GM18505 (cell line): Measurements from ENCODE around the gene PRMT1.
"Not testable (repeated sequence)": the region's sequence is repeated elsewhere in the genome, so short reads cannot be mapped to it uniquely, and the experiment has no call there.

Experiments used
- ATAC-seq: cut with Tn5 transposase; IDR thresholded peaks from one replicate; pipeline ENCODE4 v1.9.1; 2021; ENCODE audit not compliant: unreplicated experiment
- POLR2A ChIP-seq: IDR thresholded peaks from 4 replicates; pipeline ENCODE4 v1.6.1; 2011; ENCODE audit warnings: borderline replicate concordance; ENCODE audit not compliant: insufficient read depth, insufficient read length; ENCODE audit errors: extremely low read depth

The PRMT1 gene

DNA sequence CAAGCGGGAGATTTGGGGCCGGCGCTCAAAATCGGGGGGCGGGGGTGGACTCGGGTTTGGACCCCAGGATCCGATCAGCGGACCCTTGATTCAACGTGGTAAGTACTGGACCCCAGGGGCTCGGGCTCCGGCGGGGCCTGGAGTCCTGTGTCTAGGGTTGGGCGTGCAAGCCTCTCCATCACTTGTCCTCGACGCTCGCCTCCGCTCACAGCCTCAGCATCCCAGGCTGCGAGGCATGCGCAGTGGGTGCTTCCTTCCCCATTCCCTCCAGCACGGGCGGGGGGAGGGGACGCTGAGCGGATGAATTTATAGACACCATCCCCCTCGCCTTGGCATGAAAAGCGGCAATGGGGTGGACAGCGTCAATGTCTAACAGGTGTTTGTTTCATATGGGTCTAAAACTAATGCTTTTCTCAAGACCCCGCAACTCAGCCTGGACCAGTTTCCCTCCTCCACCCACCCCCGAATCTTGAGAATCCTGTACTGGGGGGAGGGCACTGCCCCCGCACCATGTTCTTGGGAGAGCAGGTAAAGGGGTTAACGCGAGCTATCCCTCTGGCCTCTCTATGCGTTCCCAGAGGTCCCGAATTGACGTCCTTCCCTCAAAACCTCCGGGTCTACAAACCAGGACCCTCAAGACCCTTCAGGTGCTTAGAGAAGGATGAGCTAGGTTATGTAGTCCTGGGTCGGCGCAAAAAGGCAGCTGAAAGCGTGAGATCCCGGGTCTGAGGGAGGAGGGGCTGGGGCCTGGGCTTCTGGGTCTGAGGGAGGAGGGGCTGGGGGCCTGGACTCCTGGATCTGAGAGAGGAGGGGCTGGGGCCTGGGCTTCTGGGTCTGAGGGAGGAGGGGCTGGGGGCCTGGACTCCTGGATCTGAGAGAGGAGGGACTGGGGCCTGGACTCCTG is 14.4 kb downstream of the PRMT1 start:
- no peak for ATAC-seq
- no peak for TF ChIP-seq POLR2A

DNA sequence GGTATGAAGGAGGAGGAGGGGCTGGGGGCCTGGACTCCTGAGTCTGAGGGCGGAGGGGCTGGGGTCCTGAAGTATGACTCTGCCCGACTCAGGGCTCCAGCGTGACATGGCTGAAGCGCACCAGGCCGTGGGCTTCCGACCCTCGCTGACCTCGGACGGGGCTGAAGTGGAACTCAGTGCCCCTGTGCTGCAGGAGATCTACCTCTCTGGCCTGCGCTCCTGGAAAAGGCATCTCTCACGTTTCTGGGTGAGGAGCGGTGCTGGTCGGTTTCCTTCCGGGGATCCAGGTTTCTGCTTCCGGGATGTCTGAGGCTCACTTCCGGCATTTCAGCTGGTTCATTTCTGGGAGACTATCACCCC is 15.1 kb downstream of the PRMT1 start:
- no peak for TF ChIP-seq POLR2A
- no peak for ATAC-seq

DNA sequence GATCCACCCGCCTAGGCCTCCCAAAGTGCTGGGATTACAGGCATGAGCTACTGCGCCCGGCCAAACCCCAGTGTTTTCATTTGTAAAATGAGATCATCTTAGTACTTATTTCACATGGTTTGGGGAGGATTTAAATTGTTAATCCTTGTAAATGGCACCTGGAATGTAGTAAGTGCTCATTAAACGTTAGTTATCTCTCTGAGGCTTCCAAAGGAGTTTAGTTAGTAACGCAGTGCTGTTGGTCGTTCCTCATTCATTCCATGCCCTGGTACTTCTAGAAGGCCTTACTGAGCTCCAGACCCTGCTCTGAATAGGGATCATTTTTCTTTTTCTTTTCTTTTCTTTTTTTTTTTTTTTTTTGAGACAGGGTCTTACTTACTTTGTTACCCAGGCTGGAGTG is 19.0 kb downstream of the PRMT1 start:
- no peak for TF ChIP-seq POLR2A
- ATAC-seq = no peak

DNA sequence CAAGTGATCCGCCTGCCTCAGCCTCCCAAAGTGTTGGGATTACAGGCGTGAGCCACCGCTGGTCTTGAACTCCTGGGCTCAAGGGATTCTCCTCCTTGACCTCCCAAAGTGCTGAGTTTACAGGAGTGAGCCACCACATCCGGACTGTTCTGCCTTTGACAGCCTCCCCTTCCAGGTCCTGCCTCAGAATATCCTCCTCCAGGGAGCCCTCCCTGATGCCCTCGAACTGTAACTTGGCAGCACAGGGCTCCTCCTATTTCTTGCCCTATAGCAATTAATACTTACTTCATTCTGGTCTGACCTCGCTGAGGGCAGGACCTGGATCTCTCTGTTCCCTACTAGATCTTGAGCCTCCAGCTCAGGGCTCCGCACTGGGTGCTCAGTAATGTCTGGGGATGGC is 19.8 kb downstream of the PRMT1 start:
- no peak for TF ChIP-seq POLR2A
- no peak for ATAC-seq

DNA sequence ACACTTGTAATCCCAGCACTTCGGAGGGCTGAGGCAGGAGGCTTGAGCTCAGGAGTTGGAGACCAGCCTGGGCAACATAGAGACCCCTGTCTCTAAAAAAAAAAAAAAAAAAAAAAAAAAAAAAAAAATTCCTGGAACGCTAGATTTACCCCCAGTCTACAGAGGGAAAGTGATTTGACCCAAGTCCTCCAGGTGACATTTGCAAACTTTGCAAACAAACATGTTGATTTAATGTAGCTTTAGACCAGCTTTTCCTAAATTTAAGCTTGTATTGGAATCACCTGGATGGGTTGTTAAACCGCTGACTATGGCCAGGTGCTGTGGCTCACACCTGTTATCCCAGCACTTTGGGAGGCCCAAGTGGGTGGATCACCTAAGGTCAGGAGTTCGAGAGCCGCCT is 22.3 kb downstream of the PRMT1 start:
- ATAC-seq = no peak
- no peak for TF ChIP-seq POLR2A

DNA sequence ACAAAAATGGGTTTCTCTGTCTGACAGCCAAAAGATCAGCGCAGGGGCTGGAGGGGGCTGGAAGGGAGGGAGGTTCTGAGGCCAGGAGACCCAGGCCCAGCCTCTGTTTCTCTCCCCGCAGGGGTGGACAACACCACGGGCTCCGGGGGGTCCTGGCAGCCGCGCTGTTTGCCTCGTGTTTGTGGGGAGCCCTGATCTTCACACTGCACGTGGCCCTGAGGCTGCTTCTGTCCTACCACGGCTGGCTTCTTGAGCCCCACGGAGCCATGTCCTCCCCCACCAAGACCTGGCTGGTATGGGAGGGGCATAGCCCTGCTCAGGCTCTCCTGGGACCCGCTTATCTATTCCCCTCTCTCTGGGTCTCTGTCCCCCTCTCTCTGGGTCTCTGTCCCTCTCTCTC is 23.5 kb downstream of the PRMT1 start:
- no peak for ATAC-seq
- TF ChIP-seq POLR2A = no peak

DNA sequence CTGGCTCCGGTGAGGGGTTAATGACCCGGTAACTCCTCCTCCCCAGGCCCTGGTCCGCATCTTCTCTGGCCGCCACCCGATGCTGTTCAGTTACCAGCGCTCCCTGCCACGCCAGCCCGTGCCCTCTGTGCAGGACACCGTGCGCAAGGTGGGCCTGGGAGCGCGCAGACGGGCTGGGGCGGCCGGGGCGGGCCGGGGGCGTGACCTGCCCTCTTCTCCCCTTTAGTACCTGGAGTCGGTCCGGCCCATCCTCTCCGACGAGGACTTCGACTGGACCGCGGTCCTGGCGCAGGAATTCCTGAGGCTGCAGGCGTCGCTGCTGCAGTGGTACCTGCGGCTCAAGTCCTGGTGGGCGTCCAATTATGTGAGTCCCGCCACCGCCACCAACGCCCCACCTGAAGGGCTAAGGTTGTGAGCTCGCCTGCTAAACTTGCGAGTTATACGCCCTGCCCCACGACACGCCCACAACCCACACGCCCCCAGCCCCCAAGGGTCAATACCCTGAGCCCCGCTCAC is 24.3 kb downstream of the PRMT1 start:
- ATAC-seq = no peak

DNA sequence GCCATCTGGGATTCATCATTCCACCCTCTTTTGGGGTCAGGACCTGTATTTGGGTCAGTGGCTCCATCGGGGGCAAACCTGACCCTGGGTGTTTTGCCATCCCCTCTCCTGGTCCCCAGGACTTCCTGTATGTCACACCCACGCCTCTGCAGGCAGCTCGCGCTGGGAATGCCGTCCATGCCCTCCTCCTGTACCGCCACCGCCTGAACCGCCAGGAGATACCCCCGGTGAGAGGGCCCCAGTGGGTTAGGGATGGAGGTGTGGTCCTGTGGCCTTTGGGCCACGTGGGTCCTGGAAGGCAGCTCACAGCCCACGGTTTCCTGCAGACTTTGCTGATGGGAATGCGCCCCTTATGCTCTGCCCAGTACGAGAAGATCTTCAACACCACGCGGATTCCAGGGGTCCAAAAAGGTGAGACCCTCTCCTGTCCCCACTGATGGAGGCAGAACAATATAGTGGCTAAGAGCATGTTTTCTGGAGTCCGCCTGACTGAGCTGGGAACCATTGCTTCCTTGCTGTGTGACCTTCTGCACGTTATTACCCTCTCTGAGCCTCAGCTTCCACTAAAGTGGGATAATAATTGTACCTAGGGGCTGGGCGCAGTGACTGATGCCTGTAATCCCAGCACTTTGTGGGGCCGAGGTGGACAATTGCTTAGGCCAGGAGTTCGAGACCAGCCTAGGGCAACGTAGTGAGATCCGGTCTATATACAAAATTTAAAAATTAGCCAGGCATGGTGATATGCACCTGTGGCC is 28.0 kb downstream of the PRMT1 start:
- no peak for TF ChIP-seq POLR2A
- no peak for ATAC-seq

More for the DNA sequence above, 24.3 kb downstream of the PRMT1 start:
- TF ChIP-seq POLR2A = no peak

DNA sequence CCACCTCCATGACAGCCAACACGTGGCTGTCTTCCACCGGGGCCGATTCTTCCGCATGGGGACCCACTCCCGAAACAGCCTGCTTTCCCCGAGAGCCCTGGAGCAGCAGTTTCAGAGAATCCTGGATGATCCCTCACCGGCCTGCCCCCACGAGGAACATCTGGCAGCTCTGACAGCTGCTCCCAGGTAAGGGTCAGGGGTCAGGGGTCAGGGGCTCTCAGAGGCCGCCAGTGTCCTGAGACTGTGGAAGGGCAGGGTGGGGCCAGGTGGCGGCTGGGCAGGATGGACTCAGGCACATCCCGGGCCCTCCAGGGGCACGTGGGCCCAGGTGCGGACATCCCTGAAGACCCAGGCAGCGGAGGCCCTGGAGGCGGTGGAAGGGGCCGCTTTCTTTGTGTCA is 28.8 kb downstream of the PRMT1 start:
- no peak for TF ChIP-seq POLR2A
- ATAC-seq = no peak

DNA sequence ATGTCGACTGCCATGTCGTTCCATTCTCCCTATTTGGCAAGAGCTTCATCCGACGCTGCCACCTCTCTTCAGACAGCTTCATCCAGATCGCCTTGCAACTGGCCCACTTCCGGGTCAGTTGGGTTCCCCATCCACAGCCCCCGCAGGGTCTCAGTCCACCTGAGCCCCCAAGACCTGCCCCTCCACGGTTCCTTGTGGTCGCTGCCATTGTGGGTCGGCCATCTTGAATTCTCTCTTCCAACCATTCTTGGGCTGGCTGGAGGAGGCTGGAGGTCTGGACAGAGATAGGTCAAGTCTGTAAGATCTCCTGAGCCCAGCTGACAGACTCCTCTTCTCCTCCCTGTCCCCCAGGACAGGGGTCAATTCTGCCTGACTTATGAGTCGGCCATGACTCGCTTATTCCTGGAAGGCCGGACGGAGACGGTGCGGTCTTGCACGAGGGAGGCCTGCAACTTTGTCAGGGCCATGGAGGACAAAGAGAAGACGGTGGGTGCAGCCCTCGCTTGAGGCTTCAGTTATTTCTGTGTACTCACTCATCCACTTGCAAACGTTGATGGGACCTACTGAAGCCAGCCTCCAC is 33.4 kb downstream of the PRMT1 start:
- ATAC-seq = no peak
- no peak for TF ChIP-seq POLR2A

DNA sequence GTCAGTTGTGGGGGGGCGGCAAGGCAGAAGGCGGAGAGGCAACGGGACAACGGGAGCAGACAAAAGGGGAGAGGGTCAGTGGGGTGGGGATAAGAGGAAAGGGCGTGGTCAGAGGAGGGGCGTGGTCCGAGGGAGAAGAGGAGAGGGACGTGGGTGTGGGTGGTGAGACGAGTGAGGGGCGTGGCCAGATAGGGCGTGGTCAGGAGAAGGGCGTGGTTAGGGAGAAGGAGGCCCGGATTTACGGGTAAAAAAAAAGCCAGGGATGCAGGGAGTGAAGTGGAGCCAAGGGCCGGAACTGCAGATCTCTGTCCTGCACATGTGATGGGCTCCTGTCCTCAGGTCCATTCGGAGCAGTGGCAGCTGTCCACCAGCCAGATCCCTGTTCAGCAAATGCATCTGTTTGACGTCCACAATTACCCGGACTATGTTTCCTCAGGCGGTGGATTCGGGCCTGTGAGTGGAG is 35.4 kb downstream of the PRMT1 start:
- TF ChIP-seq POLR2A = no peak
- no peak for ATAC-seq

DNA sequence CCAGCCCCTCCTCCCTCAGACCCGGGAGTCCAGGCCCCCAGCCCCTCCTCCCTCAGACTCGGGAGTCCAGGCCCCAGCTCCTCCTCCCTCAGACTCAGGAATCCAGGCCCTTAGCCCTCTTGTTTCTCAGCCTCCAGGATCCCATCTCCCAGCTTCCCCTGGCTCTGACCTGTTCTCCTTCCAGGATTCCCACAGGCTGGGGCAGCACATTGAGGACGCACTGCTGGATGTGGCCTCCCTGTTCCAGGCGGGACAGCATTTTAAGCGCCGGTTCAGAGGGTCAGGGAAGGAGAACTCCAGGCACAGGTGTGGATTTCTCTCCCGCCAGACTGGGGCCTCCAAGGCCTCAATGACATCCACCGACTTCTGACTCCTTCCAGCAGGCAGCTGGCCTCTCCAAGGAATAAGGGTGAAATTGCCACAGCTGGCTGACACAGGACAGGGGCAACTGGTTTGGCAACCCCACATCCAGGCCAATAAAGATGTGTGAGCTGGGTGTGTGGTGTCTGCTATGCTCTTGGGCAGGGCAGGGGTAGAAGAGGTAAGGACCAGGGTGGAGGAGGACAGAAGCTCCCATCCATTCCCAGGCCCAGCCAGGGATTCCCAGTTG is 36.3 kb downstream of the PRMT1 start:
- TF ChIP-seq POLR2A = no peak

DNA sequence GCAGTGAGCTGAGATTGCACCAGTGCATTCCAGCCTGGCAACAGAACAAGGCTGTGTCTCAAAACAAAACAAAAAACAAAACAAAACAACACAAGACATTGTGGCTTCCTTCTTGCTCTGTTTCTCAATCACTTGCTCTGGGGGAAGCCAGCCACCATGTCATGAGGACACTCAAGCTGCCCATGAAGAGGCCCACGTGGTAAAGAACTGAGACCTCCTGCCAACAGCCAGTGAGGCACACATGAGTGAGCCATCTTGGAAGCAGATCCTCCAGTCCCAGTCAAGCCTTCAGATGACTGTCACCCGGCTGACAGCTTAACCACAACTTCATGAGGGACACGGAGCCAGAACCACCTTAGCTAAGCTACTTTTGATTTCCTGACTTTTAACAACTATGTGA is 39.1 kb downstream of the PRMT1 start:
- TF ChIP-seq POLR2A = no peak
- no peak for ATAC-seq

More for the DNA sequence above, 36.3 kb downstream of the PRMT1 start:
- no peak for ATAC-seq

DNA sequence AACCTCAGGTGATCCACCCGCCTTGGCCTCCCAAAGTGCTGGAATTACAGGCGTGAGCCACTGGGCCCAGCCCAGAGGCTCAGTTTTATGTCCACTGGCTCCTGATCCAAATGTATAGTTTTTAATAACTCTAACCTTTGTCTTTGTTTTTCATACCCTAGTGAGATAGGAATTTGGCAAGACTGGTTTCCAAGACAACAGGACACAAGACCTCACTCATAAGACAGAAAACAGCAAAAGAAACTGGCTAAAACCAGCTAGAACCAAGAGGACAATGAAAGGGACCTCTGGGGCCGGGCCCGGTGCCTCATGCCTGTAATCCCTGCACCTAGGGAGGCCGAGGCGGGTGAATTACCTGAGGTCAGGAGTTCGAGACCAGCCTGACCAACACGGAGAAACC is 41.4 kb downstream of the PRMT1 start:
- no peak for ATAC-seq

DNA sequence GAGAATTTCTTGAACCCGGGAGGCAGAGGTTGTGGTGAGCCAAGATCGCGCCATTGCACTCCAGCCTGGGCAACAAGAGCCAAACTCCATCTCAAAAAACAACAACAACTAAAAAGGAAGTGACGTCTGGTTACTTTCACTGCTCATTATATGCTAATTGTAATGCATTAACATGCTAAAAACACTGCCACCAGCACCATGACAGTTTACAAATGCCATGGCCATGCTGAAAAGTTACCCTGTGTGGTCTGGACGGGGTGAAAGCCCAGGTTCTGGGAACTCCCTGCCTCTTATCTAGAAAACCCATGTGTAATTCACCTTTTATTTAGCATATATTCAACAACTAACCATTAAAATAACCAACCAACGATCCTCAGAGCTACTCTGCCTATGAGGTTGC is 41.9 kb downstream of the PRMT1 start:
- TF ChIP-seq POLR2A = no peak
- no peak for ATAC-seq

More for the DNA sequence above, 41.4 kb downstream of the PRMT1 start:
- TF ChIP-seq POLR2A = no peak

DNA sequence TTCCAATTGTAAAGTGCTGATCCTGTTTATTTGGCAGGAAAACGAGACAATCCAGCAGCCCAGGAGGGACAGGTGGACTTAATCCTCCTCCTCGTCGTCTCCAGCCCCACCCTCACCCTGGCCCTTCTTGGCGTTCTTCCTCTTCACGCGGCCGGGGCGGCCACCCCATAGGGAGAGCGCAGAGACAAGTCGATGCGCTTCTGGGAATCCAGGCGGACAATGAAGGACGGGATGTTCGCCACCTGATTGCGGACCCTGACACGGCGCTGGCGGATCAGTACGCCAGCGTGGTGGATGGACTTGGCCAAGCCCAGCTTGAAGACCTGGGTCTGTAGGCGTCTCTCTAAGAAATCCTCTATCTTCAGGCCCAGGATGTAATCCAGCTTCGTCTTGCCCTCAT is 42.3 kb downstream of the PRMT1 start:
- ATAC-seq = not testable (repeated sequence)
